HT-29 (cell line): ENCODE data around the gene FAM216A. TPM values are rescaled to one million over a fixed set of nuclear protein-coding genes. Genes with fewer than 3 reads are reported as not detected.
"Not testable (repeated sequence)": the region's sequence is repeated elsewhere in the genome, so short reads cannot be mapped to it uniquely, and the experiment has no call there.

Experiments
- DNase-seq: peaks from one replicate; pipeline ENCODE4 v3.0.0-alpha.2; 2015; ENCODE audit warnings: low spot score
- total RNA-seq: library from RNA; depleted of rRNA; stranded (reverse); fragments of >200 nt; shearing (Covaris generic); gene quantifications from 2 replicates; pipeline ENCODE4 v1.2.3, GENCODE V29; 2014; rRNA removed

FAM216A gene, protein sequence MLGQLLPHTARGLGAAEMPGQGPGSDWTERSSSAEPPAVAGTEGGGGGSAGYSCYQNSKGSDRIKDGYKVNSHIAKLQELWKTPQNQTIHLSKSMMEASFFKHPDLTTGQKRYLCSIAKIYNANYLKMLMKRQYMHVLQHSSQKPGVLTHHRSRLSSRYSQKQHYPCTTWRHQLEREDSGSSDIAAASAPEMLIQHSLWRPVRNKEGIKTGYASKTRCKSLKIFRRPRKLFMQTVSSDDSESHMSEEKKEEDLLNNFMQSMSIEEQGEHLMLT
- total RNA-seq = 15.0 and 15.3 TPM in 2 replicates

DNA sequence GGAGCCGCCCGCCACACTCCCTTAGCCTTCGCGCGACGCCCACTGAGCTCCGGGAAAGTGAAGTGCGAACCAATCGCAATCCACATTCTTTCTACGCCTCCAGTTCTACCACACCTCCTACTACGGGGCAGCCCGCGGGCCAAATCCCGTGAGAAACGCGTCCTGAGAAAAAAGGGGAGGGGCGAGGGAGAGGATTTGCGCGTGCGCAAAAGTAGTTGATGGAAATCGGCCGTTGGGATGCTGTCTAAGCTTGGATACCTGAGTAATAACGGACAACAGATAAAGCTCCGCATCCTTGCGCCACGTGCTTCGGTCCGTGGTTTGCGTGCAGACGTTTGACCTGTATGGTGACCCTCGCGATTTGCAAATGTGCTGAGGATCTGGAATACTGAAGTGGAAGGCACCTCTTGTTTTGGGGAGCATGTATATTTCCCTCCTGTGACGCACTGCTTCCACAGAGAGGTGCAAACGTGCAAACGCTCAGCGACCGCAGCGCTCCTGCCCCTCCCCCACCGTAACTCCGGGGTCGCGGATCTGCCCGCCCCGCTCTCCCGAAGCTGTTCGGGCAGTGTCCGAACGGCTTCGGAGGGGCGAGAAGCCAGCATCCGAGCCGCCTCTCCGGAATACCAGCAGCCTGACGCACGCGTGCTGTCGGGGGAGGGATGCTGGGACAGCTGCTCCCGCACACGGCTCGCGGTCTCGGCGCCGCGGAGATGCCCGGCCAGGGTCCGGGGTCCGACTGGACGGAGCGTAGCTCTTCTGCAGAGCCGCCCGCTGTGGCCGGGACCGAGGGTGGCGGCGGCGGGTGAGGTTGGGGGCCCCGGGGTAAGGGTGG is at the start of gene FAM216A, which contains the start of gene GPN3:
TSS of gene FAM216A (plus strand) at position 632 of the 835 bp plus-strand sequence. CDS start at position 663, 31 bp downstream.
TSS of gene GPN3 (minus strand) at position 44 of the 835 bp plus-strand sequence. CDS start 54 bp downstream, outside the sequence.
- DNase-seq = peak; percentile 99

DNA sequence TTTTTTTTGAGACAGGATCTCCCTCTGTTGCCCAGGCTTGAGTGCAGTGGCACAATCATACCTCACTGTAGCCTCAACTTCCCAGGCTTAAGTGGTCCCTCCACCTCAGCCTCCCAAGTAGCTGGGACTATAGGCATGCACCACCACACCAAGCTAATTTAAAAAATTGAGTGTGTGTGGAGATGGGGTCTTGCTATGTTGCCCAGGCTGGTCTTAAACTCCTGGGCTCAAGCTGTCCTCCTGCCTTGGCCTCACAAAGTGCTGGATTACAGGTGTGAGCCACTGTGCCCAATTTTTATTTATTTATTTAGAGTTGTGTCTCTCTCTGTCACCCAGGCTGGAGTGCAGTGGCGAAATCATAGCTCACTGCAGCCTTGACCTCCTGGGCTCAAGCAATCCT is 48.0 kb upstream of the FAM216A start:
- not testable (repeated sequence) for DNase-seq

DNA sequence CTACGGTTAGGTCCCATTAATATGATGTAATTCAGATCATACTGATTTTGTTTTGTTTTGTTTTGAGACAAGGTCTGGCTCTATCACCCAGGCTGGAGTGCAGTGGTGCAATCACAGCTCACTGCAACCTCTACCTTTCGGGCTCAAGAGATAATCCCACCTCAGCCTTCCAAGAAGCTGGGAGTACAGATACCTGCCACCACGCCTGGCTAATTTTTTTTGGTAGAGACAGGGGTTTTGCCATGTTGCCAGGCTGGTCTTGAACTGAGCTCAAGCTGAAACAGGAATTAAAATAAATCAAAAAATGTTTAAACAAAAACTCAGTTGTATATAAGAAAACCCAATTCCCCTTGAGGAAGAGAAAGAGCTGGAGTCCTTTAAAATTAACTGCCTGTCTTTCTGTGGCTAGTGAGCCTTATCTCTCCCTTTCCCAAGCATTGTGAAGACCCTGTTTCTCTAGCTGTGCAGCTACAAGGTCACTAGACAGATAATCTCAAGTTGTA is 47.4 kb upstream of the FAM216A start:
- DNase-seq = no peak

DNA sequence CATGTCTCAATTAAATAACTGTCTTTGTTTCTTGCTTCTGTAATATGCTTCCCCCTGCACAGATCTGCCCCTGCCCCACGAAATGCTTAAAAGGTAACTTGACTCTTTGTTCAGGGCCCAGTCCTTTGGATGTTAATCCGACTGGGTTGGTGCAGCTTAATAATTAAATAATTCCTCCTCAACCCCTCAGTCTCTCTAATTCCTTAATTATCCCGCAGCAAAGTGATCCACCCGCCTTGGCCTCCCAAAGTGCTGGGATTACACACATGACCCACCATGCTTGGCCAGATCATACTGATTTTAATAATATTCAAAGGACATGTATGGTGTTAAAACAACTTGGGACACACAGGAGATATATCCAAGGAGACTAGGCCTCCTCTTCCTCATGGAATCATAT is 46.9 kb upstream of the FAM216A start:
- no peak for DNase-seq

DNA sequence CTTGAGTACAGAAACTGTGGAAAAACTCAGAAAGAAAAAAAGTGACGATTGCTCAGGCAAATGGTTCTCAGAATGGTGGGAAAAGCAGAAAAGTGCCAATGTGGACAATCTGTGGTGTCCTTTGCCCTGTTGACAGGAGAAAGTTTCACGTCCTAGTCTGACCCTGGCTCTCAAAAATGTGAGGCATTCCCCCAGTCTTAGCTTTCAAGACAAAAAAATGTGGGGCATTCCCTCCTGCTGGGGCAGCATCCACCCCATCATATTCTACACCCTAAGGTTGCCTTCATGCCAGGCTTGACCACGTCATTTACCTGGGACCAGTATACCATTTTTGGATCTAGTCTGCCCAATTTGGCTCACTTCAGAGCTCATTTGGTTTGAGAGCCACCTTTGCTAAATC is 44.4 kb upstream of the FAM216A start:
- no peak for DNase-seq

DNA sequence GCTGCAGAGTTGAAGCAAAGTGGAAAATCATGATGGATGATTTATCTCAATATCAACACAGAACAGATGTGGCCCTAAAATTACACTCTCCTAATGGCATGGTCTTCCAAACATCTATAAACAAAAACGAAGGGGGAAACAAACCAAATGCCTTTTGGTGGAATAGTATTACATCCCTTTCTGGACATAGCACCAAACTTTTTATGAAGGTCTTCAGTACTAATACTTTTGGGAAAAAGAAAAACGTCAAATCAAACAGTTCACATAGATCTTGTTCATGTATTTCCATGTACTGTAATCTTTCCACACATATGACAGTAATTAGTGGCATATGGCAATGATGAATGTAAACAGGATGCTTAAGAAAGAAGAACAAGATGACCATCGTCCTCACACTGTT is 42.2 kb upstream of the FAM216A start:
- no peak for DNase-seq

DNA sequence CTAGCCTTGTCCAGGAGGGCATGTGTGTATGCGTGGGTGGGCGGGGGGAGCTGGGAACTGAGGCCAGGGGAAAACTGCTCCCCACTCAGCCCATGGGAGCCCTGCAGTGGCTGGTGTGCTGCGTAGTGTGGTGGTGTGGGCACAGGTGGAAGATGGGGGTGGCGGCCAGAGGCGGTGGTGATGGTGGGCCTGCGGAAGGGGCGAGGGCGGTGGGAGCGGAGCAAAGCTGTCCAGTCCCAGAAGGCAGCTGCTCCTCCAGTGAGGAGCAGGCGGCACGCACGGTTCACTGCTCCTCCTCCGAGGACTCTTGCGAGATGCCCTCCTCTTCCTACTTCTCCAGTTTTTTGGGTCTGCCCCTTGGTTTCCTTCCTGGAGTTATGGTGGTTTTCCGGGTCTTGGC is 39.0 kb upstream of the FAM216A start:
- not testable (repeated sequence) for DNase-seq

DNA sequence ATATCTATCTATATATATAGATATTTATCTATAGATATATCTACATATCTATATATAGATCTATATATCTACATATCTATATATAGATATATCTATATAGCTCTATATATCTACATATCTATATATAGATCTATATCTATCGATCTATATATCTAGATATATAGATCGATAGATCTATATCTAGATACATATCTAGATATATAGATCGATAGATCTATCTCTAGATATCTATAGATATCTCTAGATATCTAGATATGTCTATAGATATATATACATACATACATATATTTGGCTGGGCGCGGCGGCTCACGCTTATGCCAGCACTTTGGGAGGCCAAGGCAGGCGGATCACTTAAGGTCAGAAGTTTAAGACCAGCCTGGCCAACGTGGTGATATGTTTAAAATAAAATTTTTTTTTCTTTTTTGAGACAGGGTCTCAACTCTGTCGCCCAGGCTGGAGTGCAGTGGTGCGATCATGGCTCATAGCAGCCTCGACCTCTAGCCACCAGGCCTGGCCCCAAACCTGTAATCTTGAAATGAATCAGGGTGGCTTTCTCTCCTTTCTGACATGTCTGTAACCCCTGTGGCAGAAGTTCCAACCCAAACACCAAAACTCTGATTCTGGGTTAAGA is 36.6 kb upstream of the FAM216A start:
- DNase-seq = no peak

DNA sequence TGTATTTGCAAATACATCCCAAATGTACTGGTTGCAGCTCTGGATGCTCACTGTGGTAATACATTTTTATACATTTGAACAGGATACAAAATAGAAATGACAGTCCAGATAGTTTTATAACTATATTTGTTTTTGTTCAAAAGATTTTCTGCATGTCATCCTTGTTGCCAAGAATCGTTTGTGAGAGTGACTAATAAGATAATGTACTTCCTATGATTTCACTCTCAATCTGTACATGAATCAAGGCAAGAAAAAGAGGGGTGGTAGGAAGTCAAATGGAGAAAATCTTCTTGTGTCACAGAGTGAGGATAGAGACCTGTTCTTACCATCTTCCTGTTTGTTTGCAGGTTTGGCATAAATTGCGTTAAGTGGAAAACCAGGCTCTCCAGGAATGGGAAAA is 32.4 kb upstream of the FAM216A start:
- DNase-seq = no peak

DNA sequence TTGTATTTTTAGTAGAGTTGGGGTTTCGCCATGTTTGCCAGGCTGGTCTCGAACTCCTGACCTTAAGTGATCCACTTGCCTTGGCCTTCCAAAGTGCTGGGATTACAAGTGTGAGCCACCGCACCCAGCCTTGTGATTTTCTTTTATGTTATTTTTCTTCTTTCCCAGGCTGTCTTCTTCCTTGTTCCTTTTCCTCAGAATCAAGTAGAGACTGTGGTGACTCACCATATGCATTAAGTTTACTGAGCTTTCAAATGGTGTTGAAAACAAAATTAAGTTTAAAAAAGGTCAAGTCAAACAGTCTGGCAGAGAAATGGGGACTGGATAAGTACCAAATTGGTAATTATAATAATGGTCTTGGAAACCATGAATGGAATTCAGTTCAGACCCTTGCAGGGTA is 24.2 kb upstream of the FAM216A start:
- no peak for DNase-seq

DNA sequence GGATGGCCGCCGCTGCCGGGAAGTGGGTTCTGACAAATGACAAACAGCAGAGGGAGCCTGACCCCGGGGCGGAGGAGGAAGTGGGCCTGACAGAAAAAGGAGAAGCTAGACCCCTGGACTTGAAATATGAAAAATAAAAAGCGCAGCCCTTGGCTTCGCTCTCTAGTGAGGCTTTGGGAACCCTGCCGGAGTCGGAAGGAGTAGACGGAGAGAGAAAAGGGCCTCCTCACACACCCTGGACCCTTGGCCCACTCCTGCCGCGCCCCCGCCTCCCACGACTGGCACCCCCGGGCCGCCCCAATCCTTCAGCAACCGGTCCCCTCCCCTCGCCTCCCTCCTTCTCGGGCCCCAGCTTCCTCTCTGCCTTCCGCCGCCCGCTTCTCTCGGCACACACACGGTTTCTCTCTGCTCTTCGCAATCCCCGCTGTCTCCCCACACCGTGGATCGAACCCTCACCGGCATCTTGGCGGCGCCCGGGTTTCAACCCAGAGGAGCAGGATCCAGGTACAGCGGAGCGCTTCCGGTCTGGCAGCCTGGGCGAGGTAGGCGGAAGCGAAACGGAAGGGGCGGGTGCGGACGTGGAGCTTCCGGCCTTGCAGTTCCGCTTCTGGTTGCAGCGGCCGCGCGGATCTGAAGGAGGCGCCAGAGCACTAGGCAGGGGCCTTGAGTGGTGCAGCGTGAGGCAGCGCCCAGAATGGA is 18.7 kb upstream of the FAM216A start, which contains the start of gene ARPC3:
TSS of gene ARPC3 (minus strand) at position 539 of the 699 bp plus-strand sequence. CDS start at position 462, 77 bp downstream.
- peak; percentile 97 for DNase-seq

DNA sequence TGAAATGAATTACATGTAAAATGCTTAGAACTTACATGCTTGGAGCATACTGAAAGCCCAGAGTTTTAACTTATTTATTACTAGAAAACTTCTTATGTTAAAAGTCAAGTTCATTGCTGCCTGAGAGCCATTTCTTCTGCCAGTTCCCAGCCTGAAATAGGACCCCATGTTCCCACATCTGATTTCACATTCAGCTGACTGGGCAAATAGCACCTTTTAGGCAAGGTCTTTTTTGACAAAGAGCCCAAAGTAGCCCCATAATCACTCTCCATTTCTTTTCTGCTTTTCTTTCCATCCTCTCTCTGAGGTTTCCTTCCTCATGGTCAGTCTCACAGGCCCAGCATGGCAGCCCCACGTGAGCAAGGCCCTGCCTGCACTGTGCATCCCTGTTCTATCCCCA is 17.4 kb upstream of the FAM216A start:
- no peak for DNase-seq

DNA sequence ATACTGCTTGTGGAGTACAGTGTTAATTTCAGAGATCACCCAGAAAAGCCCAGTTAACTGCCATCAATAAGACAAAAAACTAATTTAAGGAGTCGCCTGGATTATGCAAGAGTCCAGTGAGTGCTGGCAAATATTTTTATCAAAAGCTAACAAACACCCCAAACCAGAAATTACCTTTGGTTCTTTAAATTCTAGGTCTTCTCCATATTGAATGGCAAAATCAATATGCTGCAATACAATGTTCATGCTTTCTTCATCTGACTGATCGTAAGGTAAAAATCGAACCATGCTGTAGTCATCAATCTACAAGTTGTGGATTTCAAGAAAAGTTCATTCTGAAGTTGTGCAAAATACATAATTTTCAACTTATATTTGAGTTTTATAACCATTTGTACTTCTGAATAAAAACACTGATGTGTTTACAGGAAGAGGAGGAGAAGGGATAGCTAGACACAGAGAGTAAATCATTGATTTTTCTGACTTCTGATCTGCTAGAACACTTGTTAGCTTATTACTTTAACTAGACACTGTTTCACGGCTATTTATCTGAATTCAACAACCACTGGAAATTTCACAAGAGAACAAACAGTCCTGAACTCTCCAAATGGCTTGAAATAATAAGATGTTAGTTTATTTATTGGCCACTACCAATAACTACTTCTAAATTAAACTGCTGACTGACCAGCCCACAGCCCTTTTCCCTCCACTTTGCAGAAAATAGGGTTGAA is 14.9 kb upstream of the FAM216A start:
- DNase-seq = no peak

DNA sequence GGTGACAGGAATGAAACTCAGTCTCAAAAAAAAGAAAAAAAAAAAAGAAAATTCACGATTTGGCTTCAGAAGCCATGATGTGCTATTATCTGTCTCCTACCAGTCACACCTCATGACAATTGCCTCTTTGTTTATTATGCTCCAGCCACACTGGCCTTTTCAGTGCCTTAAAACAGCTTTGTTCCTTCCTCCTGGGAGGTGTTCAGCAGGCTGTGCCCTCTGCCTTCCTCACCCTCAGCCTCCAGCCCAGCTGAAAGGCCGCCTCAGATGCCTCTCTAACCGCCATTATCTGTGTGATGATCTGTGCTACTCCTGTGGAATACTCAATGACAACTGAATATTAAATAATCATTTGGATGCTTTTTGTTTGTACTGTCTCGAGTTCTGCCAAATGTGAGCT is 9.9 kb upstream of the FAM216A start:
- DNase-seq = no peak

DNA sequence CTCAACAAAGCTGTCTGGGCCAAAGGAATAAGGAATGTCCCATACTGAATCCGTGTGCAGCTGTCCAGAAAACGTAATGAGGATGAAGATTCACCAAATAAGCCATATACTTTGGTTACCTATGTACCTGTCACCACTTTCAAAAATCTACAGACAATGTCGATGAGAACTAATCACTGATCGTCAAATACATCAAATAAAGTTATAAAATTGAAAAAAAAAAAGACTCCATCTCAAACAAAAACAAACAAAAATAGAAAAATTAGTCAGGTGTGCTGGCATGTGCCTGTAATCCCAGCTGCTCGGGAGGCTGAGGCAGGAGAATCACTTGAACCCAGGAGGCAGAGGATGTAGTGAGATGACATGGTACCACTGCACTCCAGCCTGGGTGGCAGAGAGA is 7.5 kb upstream of the FAM216A start:
- not testable (repeated sequence) for DNase-seq

DNA sequence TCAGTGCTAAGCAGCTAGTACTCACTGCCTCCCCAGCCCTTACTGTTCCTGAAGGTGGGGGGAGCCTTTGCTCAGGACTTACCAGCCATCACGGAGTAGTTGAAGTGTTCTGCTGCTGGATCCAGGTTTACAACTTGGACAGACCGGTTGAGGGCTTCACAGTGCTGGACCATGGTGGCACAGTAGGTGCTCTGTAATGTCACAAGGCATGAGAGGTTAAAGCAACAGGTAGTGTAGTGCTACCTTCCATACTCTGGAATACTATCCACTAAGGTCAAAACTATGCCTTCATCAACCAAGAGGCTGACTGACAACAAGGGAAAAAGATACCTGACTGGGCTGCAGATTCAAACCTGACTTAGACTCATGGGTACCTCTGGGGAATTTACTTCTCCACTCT is 3.6 kb upstream of the FAM216A start:
- no peak for DNase-seq

DNA sequence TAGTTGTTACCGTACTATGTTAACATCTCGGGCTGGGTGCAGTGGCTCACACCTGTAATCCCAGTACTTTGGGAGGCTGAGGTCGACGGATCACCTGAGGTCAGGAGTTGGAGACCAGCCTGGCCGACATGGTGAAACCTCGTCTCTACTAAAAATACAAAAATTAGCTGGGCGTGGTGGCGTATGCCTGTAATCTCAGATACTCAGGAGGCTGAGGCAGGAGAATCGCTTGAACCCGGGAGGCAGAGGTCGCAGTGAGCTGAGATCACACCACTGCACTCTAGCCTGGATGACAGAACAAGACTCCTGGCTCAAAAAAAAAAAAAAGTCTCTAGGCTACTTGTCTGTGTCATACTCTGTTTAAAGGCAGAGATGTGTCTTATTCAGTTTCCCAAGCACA is 2.9 kb upstream of the FAM216A start:
- DNase-seq = not testable (repeated sequence)

DNA sequence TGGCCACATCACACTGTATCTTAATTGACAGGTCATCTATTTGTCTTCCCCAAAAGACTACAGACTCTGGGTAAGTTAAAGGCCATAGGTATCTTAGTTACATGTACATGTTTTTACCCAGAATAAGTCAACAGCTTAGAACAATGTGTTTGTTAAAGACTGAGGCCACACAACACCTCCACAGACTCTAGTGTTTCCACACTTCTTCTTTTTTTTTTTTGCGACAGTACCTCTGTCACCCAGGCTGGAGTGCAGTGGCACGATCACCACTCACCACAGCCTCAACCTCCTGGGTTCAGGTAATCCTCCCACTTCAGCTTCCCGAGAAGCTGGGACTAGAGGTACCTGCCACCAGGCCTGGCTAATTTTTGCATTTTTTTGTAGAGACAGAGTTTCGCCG is 1.9 kb upstream of the FAM216A start:
- no peak for DNase-seq

DNA sequence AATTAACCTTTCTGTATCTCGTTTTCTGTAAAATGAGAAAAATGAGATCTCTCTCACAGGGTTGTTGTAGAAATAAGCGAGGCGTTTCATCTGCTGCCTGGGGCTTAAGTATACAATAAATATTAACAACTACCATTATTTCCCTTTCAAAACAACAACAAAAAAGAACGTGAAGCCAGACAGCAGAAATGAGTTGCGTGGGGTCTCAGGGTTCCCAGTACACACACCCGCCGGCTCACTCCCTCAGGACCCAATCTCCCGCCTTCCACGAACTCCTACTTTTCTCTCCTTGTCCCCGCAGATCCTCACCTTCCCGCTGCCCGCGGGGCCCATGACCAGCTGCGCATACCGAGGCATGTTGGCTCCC is 815 bp upstream of the FAM216A start:
- no peak for DNase-seq

DNA sequence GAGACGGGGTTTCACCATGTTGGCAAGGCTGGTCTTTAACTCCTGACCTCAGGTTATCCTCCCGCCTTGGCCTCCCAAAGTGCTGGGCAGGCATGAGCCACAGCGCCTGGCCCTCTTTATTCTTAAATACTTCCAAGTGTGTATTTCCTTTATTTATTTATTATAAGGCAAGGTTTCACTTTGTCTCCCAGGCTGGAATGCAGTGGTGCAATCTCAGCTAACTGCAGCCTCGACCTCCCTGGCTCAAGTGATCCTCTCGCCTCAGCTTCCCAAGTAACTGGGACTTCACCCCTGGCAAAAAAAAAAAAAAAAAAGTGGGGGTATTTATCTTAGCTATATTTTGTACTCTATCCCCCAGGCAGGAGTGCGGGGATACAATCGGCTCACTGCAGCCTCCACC is 6.8 kb downstream of the FAM216A start:
- DNase-seq = no peak
